OCI-LY3 (cell line): Measurements from ENCODE around the gene RMI2.
A peak's percentile ranks its signal among the peaks of the same experiment; 100 is the strongest.

Source experiments
- H2AFZ ChIP-seq: fragments of 200-600, 300-600 bp; shearing (Covaris generic); 2 replicates; pipeline ENCODE4 v1.6.0; 2014; ENCODE audit warnings: antibody characterized with exemption, low read depth, low read length
- H3K27ac ChIP-seq: fragments of 200-600, 300-600 bp; sonication (generic); 2 replicates; pipeline ENCODE4 v1.5.1; 2014; ENCODE audit warnings: mild to moderate bottlenecking, low read length, moderate library complexity, mixed read lengths
- H3K27me3 ChIP-seq: fragments of 200-600, 300-600 bp; sonication (generic); 2 replicates; pipeline ENCODE4 v1.6.1; 2014; ENCODE audit warnings: low read depth, low read length, mixed read lengths
- H3K36me3 ChIP-seq: fragments of 200-600, 300-600 bp; sonication (generic); replicated peaks from 2 replicates; pipeline ENCODE3; 2014; ENCODE audit warnings: low read depth, low read length, mixed read lengths
- H3K4me1 ChIP-seq: fragments of 300-600, 200-600 bp; sonication (generic); 2 replicates; pipeline ENCODE4 v1.6.1; 2014; ENCODE audit warnings: low read length, mixed read lengths
- H3K4me2 ChIP-seq: fragments of 200-600, 300-600 bp; sonication (generic); 2 replicates; pipeline ENCODE4 v1.6.1; 2014; ENCODE audit warnings: low read length, mixed read lengths
- H3K4me3 ChIP-seq: fragments of 300-600, 200-600 bp; sonication (generic); 2 replicates; pipeline ENCODE4 v1.5.1; 2014; ENCODE audit warnings: antibody characterized with exemption, mild to moderate bottlenecking, low read length, moderate library complexity
- H3K79me2 ChIP-seq: fragments of 300-600, 200-600 bp; shearing (Covaris generic); 2 replicates; pipeline ENCODE4 v1.6.1; 2014; ENCODE audit warnings: mild to moderate bottlenecking, low read length, mixed read lengths
- H3K9ac ChIP-seq: fragments of 300-600, 200-600 bp; shearing (Covaris generic); 2 replicates; pipeline ENCODE4 v1.6.0; 2014; ENCODE audit warnings: mild to moderate bottlenecking, low read length, moderate library complexity
- H3K9me3 ChIP-seq: fragments of 200-600, 300-600 bp; shearing (Covaris generic); 2 replicates; pipeline ENCODE4 v1.6.1; 2014; ENCODE audit warnings: low read length, mixed read lengths; ENCODE audit not compliant: insufficient read depth
- H4K20me1 ChIP-seq: fragments of 200-600, 300-600 bp; sonication (generic); 2 replicates; pipeline ENCODE4 v1.6.1; 2016; ENCODE audit warnings: low read length, mixed read lengths; ENCODE audit not compliant: insufficient read depth
- CTCF ChIP-seq: fragments of 200-600, 300-600 bp; sonication (generic); IDR thresholded peaks from 2 replicates; pipeline ENCODE4 v1.5.1; 2014; ENCODE audit warnings: antibody characterized with exemption, low read length, low read depth
- EZH2phosphoT487 ChIP-seq: fragments of 200-600 bp; shearing (Covaris generic); IDR thresholded peaks from 2 replicates; pipeline ENCODE4 v1.6.1; 2018; ENCODE audit warnings: antibody characterized with exemption, mixed run types, low read depth

The RMI2 gene

GRCh38 chr16:11355862-11356261 is 10.6 kb downstream of the RMI2 start:
- peak overlapping the region; percentile 78 for H3K4me2 ChIP-seq
- no peaks in the 10 kb centered on the region for H3K9me3 ChIP-seq
- peaks cover 56% of the 10 kb centered on the region for H3K4me1 ChIP-seq
- H3K27ac ChIP-seq: peak overlapping the region; percentile 94
- H3K27me3 ChIP-seq: peaks cover 30% of the 10 kb centered on the region
- peaks cover 12% of the 10 kb centered on the region; the same call in 1 of the 2 replicates for H3K79me2 ChIP-seq
- no peak overlapping the region for H2AFZ ChIP-seq
- no peak for TF ChIP-seq CTCF
- TF ChIP-seq EZH2phosphoT487: no peak
- H4K20me1 ChIP-seq: no peaks in the 10 kb centered on the region
- peak overlapping the region; percentile 59 for H3K4me3 ChIP-seq
- peaks cover 31% of the 10 kb centered on the region for H3K36me3 ChIP-seq
- peak overlapping the region; percentile 50; the same call in 1 of the 2 replicates for H3K9ac ChIP-seq

GRCh38 chr16:11356573-11357331 is 11.5 kb downstream of the RMI2 start:
- H3K79me2 ChIP-seq: peaks cover 6% of the 10 kb centered on the region; the same call in 1 of the 2 replicates
- H3K4me3 ChIP-seq: no peak overlapping the region
- H3K9me3 ChIP-seq: no peaks in the 10 kb centered on the region
- no peaks in the 10 kb centered on the region for H4K20me1 ChIP-seq
- H3K27me3 ChIP-seq: peaks cover 36% of the 10 kb centered on the region
- no peak overlapping the region for H3K27ac ChIP-seq
- no peak overlapping the region for H3K9ac ChIP-seq
- H3K36me3 ChIP-seq: peaks cover 23% of the 10 kb centered on the region
- H3K4me2 ChIP-seq: peak overlapping the region; percentile 35
- peaks cover 65% of the 10 kb centered on the region for H3K4me1 ChIP-seq
- H2AFZ ChIP-seq: no peak overlapping the region
- TF ChIP-seq EZH2phosphoT487 (no peak), CTCF (peak; percentile 87)

- Histone ChIP-seq H3K79me2 (no peaks in the 10 kb centered on the region), H2AFZ (no peak overlapping the region), H3K4me3 (no peak overlapping the region), H3K27ac (no peak overlapping the region), H3K36me3 (peaks cover 10% of the 10 kb centered on the region), H3K27me3 (peaks cover 40% of the 10 kb centered on the region), H3K4me1 (peaks cover 79% of the 10 kb centered on the region), H3K9me3 (no peaks in the 10 kb centered on the region), H3K4me2 (no peak overlapping the region), H4K20me1 (no peaks in the 10 kb centered on the region), H3K9ac (no peak overlapping the region)
- TF ChIP-seq CTCF (no peak), EZH2phosphoT487 (no peak)
Observed at GRCh38 chr16:11358531-11358930, 13.3 kb downstream of the RMI2 start.

DNA sequence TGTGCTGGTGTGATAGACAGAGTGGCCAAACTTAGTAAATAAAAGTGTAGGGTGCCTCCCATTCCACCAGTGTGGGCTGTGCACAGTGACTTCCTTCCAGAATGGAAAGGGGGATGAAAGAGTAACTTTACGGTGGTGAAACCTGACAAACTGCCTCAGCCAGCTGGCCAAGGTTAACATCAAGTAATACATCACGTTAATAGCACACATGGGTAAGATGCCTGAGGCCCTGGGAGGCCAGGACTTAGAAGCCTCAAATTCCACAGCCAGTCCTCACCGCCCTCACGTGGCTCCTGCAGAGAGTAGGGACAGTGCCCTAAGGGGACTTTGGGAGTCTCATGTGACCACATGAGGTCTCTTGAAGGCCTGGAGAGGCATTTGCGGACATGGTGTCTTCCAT is 14.1 kb downstream of the RMI2 start:
- Histone ChIP-seq H3K79me2 (no peaks in the 10 kb centered on the region), H2AFZ (no peak overlapping the region), H3K4me2 (no peak overlapping the region), H3K4me1 (peaks cover 75% of the 10 kb centered on the region), H3K9me3 (no peaks in the 10 kb centered on the region), H3K9ac (no peak overlapping the region), H4K20me1 (no peaks in the 10 kb centered on the region), H3K27me3 (peaks cover 41% of the 10 kb centered on the region), H3K36me3 (peaks cover 5% of the 10 kb centered on the region), H3K27ac (no peak overlapping the region), H3K4me3 (no peak overlapping the region)
- TF ChIP-seq EZH2phosphoT487: no peak
- no peak for TF ChIP-seq CTCF
